NCI-H2196 treated with DMSO at 0.1 percent for 48 hours (cell line): ENCODE results near the gene COL23A1.
"Not testable (repeated sequence)": the region's sequence is repeated elsewhere in the genome, so short reads cannot be mapped to it uniquely, and the experiment has no call there.

Experiments
- DNase-seq: peaks from one replicate; lab custom pipeline; 2025; ENCODE audit not compliant: unreplicated experiment; lab: John Stamatoyannopoulos, UW

Gene COL23A1

GRCh38 chr5:178248750-178249149 is 341.4 kb downstream of the COL23A1 start:
- no peak for DNase-seq

DNA sequence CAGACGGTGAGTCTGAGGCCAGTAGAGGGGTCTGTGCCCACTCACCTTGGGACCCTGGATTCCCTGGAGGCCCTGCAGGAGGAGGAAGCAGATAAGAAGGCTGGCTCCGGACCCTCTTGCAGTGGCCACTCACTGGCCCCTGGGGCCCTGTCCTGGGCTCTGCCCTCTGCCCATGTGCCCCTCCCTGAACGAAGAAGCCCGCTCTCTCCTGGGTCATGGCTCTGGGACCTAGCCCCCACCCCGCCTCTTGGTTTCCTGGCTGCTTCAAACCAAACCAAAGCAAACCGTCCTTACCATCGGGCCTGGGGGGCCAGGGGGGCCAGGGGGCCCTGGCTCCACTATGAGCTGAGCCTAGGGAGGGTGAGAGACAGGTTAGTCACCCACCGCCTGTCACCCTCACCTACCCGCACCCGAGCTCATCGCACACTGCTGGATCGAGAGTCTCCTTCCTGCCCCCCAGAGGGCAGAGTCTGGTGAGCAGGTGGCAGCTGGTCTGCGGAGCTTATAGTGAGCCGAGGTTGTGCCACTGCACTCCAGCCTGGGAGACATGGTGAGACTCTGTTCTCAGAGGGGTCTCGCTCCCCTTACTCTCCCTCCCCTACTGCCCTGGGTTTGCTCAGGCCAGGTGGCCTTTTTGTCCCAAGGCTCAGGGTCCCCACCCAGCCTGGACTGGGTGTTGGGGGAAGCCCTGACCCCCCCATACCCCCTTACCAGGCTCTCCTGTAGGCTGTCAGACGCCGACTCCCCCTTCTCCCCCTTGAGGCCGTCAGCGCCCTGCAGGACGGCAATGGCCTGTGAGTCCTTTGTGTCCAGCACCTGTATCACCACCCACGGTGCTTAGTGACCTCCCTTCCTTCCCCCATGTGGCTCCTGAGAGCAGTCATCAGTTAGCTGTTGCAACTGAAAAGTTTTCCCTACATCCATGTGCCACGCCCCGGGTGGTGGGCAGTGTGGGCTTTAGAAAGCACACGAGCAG is 342.4 kb downstream of the COL23A1 start:
- DNase-seq = no peak

DNA sequence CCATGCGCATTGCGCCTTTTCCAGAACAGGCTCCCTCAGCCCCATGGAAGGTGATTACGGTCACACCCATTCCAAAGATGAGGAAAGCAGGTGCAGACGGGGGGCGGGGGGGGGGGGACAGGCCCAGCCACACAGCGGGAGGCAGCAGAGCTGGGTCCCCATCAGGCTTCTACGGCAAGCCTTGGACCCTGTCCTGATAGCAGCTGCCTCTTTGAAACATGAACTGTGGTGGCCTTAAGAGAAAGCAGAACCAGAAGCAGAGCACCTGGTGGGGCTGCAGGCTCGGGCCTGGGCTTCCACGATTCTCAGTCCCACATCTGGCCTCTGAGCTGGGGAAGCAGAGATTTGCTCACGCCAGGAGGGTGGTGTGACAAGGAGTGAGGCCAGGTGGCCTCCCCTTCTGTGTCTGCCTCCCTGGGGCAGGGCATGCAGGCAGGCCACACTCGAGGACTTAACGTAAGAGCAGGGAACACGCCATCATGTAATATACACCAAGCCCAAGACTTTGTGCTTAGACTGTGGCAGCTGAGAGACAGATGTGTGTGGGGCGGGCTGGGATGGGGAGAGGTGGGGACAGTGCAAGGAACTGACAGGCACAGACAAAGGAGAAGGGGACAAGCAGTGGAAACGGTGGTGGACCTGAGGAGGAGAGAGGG is 343.4 kb downstream of the COL23A1 start:
- DNase-seq = no peak

- no peak for DNase-seq
Observed at GRCh38 chr5:178245389-178245788, 344.8 kb downstream of the COL23A1 start.

DNA sequence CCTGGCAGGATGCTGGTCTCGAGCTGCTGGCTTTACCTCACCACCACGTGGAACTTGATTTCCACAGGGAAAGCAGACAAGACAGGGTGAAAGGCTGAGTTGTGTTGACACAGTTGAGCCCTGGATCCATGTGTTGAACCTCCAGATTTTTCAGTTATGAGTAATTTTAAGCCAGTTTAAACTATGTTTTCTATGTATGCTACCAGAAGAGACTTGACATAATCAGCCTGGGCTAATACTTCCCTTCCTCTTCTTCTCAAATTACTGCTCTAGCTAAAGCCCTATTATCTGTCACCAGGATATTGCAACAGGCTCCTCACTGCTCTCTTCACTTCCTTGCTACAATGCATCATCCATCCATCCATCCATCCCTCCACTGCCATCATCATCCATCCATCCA is 345.6 kb downstream of the COL23A1 start:
- no peak for DNase-seq

- no peak for DNase-seq
Observed at GRCh38 chr5:178242416-178242815, 347.8 kb downstream of the COL23A1 start.

DNA sequence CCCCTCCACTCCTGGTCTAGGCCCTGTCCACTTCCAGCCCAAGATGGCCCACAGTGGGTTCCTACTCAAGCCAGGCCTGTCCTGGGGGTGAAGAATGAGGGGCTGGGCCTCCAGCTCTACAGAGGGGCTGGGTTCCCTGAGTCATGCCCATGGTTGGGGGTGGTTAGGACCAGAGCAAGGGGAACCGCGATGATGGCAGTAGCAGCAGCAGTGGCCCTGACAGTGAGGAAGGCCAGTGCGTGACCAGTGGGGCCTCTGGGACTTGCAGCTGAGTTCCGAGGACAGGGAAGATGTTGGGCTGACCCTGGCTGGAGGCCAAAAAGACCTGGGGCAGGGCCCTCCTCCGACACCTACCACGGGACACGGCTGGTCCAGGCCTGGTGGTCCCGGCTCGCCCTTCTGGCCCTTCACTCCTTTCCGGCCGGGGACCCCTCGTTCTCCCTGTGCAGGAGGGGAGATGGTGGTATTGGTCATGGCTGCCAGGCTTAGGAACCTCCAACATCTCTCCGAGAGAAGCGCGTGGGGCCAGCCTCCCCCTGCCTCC is 348.4 kb downstream of the COL23A1 start:
- DNase-seq = no peak

DNA sequence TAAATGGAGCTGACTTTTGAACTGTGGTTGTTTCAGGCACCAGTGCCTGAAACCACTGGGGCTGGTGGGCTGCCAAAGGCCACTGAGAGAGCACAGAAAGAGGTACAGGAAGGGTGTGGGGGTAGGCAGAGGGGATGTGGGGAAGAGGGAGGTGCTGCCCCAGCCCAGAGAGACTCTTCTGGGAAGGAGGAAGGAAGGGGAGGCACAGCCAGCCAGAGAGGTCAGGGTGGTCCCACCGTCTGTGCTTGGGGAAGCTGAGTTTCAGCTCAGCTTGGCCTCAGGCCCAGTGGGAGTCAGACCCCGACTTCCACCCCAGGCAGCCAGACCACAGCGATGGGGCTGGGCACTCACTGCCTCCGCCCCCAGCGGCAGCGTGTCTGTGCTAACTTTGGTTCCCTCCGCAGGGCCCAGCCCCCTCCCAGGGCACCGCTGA is 348.9 kb downstream of the COL23A1 start:
- no peak for DNase-seq

GRCh38 chr5:178240766-178241165 is 349.4 kb downstream of the COL23A1 start:
- no peak for DNase-seq

DNA sequence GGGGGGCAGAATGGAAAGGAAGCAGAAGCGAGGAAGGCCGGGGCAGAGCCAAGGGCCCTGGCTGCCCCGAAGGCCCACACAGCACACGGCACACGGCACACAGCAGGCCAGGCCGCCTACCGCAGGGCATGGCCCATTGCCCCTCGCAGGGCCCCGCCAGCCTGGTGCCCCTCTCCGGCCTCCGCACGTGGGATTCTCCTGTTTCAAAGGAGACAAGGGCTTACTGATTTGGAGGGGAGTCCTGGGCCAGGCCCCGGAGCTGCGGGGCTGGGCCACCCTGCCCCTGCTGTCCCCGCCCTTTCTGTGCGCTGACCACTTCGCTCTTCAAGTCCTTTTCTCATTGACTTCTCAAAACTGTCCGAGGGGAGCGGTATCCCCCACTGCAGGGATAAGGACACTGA is 349.9 kb downstream of the COL23A1 start:
- no peak for DNase-seq

DNA sequence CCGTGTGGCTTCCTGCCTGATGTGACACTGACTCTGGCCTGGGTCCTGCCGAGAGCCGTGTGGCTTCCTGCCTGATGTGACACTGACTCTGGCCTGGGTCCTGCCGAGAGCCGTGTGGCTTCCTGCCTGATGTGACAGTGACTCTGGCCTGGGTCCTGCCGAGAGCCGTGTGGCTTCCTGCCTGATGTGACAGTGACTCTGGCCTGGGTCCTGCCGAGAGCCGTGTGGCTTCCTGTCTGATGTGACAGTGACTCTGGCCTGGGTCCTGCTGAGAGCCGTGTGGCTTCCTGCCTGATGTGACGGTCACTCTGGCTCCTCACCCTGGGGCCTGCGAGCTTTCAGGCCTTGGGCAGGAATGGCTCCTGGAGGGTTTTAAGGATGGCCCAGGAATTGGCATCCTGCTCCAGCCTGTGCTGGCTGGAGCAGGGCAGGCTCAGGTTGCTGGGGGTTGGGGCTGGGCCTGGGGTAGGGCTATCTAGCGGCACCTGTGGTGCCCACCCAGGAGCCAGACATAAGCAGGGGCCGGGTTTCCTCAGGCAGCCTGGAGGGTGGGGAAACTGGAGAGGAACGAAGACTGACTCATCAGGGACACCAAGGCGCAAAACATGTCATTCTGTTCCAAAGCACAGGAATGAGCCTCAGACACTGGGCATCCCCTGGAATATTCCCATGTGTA is 350.4 kb downstream of the COL23A1 start:
- DNase-seq = not testable (repeated sequence)

DNA sequence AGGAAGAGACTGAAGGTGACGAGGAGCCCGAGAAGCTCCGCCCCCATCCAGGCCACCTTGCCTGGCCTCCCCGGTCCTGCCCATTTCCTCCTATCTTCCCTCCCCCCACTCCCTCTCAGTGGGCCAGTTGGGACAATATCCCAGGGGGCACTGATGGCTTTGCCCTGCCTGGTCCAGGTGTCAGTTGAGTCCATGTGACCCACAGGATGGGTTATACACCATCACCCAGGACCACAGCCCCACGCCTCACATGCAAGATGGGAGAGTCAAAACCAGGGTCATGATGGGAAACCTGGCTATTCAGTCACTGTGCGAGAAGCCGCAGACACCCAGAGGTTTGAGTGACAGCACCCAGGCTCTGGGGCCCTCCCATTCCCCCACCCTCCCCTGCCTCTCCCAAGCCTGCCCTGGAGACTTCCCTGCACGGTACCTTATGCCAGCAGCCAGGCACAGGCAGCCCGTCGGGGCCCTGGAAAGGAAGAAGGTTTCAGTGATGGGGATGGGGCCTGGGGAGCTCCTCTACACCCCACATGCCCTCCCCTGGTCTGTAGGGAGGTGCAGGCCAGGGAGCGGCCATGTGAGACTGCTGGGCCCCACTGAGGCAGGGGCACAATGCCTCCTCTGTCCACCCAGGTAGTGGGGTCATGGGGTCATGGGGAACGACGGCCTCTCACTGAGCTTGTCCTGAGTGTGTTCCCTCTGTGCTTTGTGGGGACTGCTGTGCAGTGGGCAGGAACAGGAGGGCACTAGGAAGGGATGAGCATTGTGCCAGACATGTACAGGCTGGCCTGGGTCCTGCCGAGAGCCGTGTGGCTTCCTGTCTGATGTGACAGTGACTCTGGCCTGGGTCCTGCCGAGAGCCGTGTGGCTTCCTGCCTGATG is 351.2 kb downstream of the COL23A1 start:
- DNase-seq = no peak

- DNase-seq = no peak
Observed at GRCh38 chr5:178238313-178238635, 351.9 kb downstream of the COL23A1 start.

DNA sequence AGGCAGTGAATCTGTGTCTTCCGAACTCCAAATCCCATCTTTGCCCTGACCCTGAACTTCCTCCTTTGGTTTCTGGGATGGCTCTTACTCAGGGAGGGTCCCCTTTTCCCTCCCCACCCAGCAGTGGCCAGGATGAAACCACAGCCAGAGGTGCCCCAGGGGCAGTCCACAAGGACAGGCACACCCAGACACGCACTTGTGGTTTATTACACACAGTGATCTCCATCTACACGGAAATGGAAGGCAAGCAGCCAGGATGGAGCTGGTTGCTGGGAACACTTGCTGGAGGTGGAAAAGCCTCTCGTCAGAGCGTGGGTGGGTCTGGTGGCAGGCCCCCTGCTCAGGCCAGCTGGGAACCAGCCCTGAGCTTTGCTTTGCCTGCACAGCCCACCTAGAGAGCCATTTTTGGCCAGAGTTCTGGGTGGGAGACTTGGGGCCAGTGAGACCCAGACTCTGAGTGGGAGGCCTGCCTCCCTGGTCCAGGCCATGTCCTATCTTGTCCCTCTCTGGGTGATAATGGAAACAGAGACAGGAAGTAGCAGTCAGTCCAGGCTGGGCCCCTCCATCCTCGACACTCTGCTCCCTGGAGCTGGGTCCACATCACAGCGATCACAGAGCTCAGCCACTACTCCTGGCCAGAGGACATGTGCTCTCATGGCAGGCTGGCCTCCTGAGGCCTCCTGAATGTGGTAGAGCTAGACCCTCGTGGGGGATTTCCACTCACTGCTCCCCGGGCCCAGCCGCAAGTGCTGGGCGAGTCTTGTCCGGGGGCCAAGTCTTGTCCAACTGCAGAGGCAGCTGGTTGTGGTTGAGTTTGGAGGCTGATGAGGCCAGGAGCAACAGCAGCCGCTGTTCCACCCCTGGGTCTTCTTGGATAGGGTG is 352.5 kb downstream of the COL23A1 start:
- DNase-seq = no peak

GRCh38 chr5:178236679-178237078 is 353.5 kb downstream of the COL23A1 start:
- DNase-seq = no peak

DNA sequence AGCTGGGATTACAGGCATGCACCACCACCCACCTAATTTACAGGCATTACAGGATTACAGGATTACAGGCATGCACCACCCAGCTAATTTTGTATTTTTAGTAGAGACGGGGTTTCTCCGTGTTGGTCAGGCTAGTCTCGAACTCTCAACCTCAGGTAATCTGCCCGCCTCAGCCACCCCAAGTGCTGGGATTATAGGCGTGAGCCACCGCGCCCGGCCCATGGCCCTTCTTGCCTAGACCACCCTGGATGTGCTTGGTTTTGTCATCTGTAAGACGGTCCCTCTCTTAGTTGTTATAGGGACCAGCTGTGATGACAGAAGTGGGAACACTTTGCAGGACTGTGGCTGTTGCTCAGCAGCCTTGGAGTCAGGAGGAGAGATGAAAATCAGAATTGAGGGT is 354.1 kb downstream of the COL23A1 start:
- DNase-seq = no peak

- no peak for DNase-seq
Observed at GRCh38 chr5:178235588-178235974, 354.6 kb downstream of the COL23A1 start.

GRCh38 chr5:178234750-178235587 is 355.2 kb downstream of the COL23A1 start:
- DNase-seq = no peak
